Stimulated activated CD4-positive, alpha-beta T cell treated with anti-CD3 and anti-CD28 coated beads, Interleukin-2, amount 100 ng/mL, for 24 hours (primary cell): Measurements from ENCODE around the gene HIPK2.

Source experiments
- DNase-seq, 2 donors: peaks; one replicate each; pipeline ENCODE4 v3.0.0-alpha.2; 2020

Gene HIPK2

DNA sequence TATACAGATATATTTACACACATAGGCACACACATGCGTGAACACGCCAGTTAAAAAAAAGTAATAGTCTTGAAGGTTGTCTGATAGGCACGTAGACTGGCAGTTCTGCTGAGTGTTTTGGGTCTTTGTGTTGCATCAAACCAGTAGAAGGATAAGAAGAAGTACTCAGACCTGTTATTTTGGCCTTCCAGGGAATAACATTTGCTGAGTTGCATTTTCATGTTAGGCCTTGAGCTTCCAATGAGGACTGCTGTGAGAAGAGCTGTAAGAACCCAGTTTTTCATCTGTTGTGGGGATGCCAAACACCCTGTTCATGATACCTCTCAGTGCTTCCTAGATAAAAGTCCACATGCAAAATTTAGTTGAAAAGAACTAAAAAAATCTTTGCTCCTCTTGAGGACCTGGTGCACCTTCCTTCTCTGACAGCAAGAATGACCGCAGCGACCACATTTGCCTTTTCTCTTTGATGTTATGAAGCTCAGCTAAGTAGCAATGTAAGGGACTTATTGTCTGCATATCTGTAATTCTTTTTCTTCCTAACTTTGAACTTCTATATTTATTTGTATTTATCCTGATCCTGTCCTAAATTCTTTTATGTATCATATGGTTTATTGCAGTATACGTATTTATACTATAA is 27.2 kb downstream of the HIPK2 start:
- no peak for DNase-seq

DNA sequence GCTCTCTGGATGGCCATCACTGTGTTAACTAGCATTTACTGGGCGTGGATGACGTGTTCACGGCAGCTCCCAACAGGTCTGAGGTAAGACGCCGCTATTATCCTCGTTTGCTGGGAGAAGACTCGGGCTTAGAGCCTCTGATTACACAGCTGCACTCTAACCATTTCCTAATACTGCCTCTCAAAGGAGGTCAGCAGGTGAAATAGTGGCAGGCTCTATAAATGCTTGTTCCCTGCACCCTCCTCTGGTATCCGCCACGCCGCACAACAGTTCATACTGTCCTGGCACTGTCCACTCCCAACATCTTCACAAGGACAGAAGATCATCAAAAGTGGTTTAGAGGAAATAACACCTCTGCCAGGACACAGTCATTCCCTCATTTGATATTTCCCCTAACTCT is 28.3 kb downstream of the HIPK2 start:
- no peak for DNase-seq

DNA sequence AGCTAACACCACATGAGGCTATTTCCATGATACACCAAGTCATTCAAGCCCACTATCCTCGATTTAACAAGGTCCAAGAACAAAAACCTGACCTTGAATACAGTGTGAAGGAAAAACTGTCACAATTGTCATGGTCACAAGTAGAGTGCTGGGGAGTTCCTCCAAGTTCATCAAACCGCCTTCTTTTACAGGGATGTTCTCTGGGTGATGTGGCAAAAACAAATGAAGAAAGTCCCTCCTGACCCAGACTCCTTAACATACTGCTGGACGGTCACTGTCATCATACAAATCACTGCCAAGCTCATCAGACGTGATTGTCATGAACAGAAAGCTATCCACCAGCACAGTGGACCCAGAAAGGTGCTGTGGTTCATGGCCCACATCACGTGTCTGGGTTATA is 28.9 kb downstream of the HIPK2 start:
- DNase-seq = no peak

DNA sequence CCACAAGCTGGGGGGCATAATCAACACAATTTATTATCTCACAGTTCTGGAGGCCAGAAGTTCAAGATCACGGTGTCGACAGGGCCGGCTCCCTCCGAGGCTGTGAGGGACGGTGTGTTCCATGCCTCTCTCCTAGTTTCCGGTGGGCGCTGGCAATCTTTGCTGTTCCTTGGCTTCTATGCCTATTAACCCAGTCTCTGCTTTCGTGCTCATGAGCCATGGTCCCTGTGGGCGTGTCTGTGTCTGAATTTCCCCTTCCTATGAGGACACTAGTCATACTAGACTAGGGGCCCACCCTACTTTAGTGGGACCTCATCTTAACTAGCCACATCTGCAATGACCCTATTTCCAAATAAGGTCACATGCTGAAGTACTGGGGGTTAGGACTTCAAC is 29.4 kb downstream of the HIPK2 start:
- DNase-seq = no peak

DNA sequence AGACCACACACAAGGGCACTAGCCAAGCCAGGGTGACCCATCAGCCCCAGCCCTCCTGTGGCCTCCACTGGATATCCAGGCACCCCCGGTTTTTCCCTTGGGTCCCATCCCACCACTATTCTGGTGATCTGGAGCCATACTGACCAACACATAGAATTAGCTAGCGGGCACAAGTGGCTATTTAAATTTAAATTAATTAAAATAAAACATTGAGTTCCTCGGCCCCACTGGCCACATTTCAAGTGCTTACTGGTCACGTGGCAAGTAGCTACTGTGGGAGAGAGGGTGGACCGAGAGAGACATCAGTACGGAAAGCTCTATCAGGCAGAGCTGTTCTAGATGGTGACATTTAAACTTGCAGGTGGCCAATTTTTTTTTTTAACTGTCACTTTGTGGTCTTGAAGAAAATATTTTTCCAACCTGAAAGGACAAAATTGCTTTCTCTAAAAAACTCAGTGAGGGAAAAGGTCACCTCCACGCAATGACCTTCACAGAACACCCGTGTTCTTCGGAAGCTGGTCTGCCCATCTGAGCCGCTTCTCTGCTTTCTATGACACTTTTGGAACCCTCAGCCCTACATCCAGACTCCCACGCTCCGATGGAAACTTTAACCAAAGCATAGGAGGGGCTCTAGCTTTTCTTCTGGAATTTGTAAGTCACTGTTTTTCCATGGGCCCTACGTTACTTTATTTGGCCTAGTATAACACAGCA is 30.0 kb downstream of the HIPK2 start:
- DNase-seq = no peak

DNA sequence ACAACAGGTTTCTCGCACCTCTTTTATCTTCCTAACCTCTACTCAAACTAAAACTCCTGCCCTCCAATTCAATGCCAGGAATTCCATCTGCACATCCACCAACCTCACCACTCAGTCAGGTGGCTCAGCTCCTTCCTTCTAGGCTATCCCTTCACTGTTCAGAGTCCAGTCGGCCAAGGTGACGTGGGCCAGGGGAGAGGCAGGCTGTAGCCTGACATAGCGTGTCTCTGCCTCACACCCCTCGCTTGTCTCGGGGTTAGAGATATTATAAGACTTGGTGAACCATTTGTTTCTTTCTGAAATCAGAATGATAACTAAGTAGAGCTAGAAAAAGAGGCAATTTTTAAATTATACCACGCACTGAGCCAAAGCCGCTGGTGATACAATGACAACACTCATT is 31.1 kb downstream of the HIPK2 start:
- DNase-seq = no peak

DNA sequence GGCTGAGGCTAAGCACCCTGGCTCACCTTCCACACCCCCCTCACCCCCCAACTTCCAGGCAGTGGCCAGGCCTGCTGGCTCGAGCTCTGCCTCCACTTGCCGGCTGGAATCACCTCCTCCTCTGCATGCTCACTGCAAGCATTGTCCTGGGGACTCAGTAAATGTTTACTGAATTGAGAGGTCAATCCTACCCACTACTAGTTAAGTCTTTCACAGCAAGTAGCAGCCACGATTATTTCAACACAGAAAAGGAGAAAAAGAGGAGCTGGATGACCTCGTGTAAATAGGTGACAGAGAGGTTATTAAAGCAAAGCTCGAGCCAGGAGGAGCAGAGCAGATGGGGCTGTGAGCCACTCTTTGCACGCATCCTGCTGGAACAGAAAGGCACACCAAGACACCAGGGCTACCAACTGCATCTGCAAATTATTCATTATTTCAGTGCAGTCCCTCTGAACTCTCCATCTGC is 32.1 kb downstream of the HIPK2 start:
- DNase-seq = no peak

DNA sequence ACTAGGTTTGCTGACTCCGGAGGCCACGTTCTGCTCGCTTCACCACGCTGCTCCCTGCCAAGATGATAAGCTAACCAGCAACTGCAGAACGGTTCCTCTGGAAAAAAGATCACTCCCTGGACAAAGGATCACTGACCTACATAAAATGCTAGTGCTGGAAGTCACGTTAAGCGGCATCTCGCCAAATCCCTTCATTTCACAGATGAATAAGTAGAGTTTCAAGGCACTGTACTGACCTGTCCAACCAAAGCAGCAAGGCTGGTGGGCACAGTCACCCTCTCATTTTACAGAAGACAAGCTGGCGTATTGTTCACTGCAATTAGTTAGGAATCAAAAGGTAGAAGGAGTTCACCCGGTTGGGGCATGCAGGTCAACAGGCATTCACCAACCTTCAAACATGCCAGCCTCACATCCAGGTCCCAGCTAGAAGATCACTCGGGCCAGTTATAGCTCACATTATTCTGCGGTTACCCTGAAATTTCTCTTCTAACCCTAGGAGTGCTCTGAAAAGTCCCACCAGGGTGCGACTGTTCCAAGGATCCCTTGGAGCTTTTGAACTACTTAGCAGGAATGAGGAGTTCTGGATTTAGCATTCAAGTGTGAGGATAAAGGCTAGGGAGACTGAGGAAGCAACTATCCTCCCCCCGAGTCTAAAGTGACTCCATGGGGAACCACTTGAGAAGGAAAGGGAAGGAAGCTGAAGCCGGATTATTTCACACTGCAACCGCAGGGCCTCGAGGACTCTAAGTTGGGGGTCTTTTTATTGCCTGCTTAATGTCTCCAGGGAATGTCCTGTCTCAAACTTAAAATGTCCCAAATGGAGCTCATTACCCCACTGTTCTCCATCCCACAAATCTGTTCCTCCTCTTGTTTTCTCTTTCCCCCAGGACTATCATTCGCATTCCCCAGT is 32.8 kb downstream of the HIPK2 start:
- no peak for DNase-seq

DNA sequence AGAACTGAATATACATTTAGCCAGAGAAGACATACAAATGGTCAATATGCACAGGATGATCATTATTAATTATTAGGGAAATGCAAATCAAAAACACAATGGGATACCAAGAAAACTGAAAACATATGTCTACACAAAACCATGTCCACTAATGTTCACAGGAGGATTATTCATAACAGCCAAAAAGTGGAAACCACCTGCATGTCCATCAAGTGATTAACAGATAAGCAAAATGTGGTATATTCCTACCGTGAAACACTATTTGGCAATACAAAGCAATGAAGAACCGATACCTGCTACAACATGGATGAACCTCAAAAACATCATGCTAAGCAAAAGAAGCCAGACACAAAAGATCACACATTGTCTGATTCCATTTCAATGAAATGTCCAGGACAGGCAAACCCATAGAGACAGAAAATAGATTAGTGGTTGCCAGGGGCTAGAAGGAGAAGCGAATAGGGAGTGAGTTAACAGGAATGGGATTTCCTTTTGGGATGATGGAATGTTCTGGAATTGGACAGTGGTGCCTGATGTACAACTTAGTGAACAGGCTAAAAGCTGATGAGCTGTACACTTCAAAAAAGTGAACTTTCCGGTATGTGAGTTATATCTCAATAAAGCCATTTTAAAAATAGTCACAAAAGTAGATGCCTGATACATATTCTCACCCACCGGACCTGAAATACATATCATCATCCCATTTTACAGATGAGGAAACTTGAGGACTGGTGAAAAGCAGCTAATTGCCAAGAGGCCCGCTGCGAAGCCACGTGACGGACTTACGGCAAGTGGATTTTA is 33.6 kb downstream of the HIPK2 start:
- DNase-seq = no peak

DNA sequence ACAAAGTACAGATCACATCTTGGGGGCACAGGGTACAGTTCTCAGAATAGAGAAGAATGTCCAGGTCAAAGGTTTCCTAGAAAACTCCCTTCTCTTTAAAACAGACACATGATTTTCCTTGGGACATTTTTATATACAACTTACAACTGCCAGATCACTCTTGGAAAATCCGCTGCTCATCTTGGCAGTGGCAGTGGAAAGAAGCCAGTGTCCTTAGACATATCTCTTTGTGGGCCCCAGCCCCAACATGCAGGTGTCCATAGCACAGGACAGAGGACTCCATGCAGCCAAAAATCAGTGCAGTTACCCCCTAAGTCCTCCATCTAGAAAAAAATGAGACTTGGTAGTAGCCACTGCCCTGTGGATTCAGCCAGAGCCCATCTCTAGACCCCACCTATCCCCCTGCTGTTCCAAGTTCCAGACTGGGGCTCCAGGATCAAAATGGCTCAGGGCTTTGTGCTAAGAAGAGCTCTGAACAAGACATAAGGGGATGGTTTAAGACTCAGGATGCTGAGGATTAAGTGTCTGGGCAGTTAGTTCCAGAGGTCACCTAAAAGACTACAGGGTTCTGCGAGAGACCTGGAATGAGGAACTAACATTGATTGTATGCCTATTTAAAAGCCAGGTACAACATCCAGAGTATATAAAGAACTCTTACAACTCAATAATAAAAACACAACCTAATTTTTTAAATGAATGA is 34.4 kb downstream of the HIPK2 start:
- DNase-seq = no peak

DNA sequence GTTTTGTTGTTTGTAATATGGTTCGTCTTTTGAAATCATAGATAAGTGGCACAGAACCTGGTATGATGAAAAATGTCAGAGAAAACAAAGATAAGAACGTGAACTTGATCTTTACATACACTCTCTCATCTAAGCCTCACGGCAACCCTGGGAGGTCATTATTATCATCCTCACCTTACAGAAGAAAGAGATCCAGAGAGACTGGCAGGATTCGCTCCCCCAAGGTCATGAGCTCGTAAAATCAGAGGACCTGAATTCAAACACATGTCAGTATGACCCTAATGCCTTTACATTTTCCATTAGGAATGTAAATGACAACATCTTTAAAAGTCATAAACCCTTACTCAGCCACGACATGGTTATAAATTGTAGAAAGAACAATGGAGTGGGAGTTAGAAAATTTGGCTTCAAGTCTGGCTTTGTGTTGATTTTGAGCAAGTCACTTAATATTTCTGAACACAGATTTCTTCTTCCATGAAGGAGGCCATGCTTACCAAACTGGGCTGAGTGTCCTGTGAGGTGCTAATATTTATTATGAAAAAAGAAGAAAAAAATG is 35.9 kb downstream of the HIPK2 start:
- no peak for DNase-seq

DNA sequence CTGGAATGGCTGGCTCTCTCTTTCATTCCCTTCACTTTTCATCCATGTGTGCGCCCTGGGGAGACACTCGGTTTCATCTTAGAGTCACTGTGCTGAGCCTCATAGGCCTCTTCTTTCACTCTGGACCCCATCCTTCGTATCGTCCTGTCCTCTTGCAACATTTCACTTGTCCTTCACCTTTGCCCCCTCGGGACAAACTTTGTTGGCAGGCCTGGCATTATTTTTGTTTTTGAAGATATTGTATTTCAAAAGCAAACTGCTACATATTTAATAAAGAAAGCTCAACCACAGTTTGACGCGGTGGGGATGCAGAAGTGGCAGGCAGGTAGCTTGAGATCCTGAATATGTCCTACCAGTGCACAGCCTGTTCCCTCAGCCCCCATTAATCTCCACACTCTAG is 36.6 kb downstream of the HIPK2 start:
- no peak for DNase-seq

DNA sequence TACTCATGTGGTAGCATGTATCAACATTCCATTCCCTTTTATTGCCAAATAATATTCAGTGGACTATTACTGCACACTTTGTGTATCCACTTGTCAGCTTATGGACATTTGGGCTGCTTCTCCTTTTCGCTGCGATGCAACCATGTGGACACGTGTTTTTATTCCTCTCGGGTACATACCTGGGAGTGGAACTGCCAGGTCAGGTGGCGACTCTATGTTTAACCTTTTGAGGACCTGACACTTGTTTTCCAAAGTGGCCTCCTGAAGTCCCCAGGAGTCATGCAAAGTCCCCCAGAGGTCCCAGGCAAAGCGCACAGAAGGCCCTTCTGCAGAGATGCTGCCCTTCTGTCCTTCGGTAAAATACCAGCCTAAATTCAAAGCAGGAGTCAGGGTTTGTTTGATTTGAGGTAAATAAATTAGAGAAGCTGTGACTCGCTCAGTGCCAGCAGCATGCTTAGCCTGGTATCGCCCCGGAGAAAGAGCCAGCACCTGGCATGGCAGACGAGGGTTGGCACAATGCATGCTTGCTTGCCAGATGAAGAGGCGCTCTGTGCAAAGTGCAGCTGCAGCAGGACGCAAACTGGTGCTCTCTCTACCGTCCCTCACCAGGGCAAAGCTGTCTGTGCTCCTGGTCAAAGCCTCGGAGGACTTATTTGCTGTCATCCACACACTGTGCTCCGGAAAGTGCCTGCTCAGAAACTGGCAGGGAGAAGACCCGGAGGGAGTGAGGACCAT is 37.8 kb downstream of the HIPK2 start:
- no peak for DNase-seq

DNA sequence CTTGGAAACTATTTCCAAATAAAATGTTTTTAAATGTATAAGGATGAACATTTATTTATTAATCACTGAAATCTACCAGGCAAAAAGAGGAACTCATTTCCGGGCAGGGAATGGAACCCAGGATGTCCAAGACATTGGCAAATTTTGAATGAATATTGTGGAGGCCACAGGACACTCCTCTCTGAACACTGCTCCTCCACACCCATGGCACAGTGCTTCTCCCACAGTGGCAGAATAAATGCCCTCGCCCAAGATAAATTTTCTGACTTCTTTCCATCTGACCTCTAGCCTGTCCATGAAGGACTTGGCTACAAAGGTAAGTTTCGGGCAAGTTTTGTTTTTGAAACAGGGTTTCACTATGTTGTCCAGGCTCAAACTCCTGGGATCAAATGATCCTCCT is 39.0 kb downstream of the HIPK2 start:
- DNase-seq = no peak

DNA sequence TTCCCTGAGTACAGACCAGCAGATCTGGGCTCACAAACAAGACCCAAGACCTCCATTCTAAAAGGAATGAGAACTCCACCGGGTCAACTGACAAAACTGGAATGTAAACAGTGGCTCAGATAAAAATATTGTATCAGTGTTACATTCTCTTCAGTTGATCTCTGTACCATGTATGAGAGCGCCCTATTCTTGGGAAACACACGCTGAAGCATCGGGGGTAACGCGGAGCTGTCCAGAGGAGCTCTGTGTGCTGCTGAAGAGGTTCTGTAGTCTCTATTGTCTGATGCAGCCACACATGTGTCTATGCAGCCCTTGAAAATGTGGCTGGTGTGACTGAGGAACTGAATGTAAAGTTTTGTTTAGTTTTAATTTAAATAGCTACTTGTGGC is 39.7 kb downstream of the HIPK2 start:
- no peak for DNase-seq

DNA sequence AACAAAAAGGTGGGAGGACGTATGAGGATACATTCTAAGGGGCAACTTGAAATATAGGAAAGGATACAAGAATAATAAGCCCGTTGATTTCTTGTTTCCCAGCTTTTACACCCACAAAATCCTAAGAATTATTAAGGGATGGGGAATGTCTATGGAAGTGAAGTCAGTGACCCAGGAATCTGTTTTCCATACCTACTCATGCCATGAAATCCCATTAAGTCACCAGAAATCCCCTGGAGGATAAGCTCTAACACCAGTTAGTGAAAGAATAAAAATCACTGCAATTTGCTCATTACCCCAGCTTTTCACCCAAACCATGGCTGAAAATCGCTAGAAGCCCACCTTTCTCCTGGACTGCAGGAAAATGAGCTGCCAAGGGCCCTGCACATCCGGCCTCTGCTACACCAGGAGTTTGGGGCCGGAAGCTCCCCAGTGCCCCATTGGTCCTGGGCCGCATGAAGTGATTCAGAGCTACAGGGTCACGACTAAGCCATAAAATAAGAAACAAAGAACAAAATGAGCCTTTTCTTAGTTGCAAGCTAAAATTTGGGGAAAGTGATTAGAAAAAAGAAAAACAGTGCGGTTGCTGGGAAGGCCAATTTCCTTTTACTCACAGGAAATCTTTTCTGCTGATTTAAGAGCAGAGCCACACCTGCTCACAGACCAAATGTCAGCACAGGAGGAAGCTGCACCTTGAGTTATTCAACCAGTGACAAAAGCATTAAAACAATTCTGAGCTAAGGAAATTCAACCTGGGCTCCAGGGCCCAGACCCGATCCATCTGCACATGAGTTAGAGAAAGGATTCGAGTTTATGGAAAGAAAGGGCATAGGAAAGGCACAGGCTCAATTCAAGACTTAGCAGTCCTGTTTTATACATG is 40.3 kb downstream of the HIPK2 start:
- DNase-seq = peak in 1 of 2 donors; percentile 35

DNA sequence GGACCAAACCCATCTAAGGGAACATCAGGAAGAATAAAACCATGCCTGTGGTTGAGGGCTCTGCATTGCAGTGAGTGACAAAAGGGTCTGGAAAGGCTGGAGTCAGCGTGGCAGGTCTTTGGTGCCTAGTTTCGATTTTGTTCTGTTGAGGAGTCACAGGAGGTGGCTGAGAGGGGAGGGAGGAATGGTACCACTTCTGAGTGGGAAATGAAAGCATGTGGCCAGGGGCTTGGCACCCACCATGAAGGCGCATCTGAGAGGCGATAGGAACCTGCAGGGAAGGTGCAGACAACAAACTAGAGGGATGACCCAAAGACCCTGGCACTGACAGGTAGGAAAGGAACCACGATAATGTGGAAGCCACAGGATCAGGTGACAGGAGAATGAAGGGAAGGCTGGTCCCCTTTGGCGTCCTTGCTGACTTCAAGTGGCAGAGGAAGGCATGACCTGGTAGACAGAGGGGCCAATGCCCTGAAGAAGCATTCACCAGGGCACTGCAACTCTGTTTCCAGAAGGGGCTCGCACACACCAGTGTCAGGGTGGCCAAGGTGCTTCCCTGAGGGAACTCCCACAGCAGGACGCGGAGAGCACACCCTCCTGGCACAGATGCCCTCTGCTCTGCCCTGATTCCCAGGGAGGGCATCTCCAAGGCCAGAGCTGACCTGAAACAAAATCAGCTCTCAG is 41.7 kb downstream of the HIPK2 start:
- DNase-seq = no peak

DNA sequence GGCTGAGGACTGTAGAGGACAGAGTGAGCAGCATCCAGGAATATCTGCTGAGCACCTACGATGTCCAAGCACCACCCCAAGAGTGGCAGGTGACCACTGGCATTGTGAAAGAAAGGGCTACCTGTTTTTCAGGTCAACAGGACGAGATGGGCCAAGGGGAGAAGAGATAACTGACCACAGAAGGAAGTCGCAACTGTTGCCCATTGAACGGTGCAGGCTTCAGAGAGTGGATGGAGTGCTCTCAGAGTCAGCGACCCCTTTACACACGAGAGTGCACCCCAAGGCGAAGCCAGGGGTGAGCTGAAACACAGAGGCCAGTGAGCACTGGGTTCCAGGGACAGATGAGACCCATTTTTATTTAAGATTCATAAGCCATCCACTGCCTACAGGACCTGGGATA is 42.3 kb downstream of the HIPK2 start:
- DNase-seq = no peak

DNA sequence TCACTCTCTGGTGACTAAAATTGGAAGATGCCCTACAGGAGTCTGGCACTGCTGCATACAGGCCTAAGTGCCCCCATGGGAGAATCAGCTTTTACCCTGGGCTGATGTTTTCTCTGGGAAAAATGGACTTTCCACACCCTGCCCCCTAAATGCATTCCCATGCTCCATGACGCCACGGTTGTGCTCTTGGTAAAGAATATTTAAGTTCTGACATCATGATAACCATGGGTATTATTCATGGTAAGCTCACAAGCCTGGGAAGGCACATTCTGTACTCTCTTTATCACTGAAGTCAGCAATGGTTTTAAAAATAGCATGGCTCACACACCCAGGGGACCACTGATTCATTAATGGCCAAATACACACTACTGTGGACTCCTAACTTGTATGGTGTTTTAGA is 43.4 kb downstream of the HIPK2 start:
- no peak for DNase-seq

DNA sequence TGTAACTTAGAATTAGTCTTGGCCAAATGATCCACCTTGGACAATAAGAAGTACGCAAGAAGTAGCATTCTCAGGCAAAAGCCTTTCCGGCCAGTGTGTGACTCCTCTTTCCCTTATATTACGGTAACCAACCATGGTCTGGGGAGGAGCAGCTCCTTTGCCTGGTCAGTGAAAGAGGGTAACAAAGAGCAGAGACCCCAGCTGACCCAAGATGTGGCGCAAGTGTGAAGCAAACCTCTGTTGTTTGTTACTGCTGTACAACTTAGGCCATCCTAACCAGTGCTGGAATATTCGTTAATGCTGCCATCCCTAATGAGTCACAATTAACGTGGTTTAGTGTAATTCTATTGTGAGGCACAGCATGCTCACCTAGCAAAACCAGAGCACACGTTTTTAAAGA is 44.0 kb downstream of the HIPK2 start:
- DNase-seq = no peak
